Endometrium (tissue), 2 donors: ENCODE data around the gene SRRM5.
A peak's percentile ranks its signal among the peaks of the same experiment; 100 is the strongest.
"Not testable (repeated sequence)": the region's sequence is repeated elsewhere in the genome, so short reads cannot be mapped to it uniquely, and the experiment has no call there.

ENCODE experiments used
- FAIRE-seq: peaks from 2 replicates; lab custom pipeline; 2012; peaks lifted over from hg19 to GRCh38; lab: Jason Lieb, UNC
- donor health status: control.
- donor health status: control.

The SRRM5 gene

DNA sequence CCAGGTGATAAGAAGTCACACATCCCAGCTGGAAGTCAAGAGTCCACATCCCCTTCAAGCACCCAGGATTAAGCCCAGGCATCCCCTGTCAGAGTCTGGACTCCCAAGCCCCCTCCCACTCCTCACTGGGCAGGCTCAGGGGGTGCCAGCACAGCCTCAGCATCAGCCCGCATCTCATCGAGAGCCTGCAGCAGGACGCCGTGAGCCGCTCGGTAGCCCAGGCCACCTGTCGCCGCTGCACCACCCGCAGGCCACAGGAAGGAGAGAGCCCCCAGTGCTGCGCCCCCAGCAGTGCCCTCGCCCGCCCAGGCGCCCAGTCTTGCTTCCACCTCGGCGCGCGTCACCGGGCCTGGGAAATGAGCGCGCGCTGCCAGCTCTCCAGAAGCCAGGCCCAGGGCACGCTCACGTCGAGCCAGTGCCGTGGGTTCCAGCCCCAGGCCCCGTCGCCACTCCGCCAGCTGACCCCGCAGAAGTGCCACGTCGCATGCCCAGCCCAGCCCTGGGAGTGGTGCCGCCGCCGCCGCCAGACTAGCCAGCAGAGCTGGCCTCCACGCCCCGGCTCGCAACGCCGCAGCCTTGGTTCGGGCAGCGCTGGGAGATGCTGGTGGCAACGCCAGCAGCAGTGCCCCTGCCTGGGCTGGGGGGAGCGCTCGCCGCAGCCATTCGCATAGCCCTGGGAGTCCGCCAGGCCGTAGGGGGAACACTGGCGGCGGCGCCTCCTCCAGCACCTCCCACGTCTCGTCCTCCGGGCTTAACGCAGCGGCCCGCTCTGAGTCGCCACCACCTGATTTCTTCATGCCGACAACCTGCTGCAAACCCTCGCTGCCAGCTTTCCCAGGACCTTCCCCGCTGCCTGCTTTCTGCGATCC is 19.8 kb upstream of the SRRM5 start:
- no peak for FAIRE-seq

GRCh38 chr19:43592800-43593350 is 19.0 kb upstream of the SRRM5 start:
- FAIRE-seq = no peak

- no peak for FAIRE-seq
Observed at GRCh38 chr19:43594081-43594697, 17.7 kb upstream of the SRRM5 start.

DNA sequence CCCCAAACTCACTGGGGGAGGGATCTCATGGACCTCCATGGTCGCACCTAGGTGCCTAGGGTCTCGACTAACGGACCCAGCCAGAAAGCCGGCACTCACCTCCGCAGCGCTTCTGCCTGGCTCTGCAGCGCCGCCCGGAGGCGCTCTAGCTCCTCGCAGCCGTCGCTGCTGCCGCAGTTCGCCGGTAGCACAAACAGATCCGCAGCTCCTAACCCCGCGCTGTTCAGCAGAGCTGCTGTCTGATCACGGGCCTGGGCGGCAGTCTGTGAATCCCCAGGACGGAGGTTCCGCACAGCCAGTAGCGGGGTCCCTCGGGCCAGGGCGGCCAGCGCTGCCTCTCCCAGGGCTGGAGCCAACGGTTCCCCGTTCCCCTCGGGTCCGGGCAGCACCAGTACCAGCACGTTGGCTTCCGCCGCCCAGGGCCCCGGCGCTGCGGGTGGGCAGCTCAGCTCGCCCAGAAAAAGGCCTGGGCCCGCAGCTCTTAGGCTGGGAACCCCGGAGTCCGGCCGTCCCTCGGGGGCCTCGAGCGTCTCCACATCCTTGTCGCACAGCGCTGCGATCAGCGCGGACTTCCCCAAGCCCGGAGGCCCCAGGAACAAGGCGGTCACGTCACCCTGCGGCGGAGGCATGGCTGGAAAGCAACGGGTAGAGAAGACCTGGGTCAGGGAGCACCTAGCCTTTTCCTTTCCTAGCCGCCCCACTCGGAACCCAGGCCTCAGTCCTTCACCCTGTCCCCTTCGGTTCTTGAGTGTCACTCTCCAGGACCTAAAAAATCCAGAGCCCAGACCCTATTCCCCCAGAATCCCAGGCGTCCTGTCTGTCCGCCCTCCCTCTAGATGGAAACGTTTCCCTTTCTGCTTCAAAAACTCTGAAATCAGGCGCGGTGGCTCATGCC is 16.9 kb upstream of the SRRM5 start:
- FAIRE-seq = no peak

- FAIRE-seq = no peak
Observed at GRCh38 chr19:43595605-43595998, 16.3 kb upstream of the SRRM5 start.

- peak; percentile 97 for FAIRE-seq
Observed at GRCh38 chr19:43595999-43596841, 15.7 kb upstream of the SRRM5 start, which contains the start of the genes IRGQ and ZNF576. IRGQ (minus strand) TSS chr19:43596134; CDS start chr19:43595338, 796 bp downstream. ZNF576 (plus strand) TSS chr19:43596595; CDS start chr19:43597109, 514 bp downstream.

- FAIRE-seq = no peak
Observed at GRCh38 chr19:43596842-43597461, 14.9 kb upstream of the SRRM5 start.

- no peak for FAIRE-seq
Observed at GRCh38 chr19:43597876-43598275, 14.0 kb upstream of the SRRM5 start.

DNA sequence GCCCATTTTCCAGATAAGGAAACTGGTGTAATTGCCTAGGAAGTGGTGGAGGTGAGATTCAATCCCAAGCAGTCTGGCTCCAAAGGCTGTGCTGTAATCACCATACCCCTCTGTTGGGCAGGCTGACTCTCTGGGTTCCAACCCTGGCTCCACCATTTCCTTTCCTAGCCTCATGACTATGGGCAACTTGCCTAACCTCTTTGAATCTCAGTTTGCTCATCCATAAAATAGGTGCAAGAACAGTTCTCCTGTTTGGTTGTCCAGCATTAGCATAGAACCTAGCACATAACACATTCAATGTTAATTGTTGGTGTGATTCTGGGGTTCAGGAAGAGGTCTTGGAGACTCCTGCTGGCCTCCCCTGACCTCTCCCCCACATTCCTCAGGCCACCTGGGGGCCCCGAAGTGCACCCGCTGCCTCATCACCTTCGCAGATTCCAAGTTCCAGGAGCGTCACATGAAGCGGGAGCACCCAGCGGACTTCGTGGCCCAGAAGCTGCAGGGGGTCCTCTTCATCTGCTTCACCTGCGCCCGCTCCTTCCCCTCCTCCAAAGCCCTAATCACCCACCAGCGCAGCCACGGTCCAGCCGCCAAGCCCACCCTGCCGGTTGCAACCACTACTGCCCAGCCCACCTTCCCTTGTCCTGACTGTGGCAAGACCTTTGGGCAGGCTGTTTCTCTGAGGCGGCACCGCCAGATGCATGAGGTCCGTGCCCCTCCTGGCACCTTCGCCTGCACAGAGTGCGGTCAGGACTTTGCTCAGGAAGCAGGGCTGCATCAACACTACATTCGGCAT is 13.2 kb upstream of the SRRM5 start:
- FAIRE-seq = no peak

DNA sequence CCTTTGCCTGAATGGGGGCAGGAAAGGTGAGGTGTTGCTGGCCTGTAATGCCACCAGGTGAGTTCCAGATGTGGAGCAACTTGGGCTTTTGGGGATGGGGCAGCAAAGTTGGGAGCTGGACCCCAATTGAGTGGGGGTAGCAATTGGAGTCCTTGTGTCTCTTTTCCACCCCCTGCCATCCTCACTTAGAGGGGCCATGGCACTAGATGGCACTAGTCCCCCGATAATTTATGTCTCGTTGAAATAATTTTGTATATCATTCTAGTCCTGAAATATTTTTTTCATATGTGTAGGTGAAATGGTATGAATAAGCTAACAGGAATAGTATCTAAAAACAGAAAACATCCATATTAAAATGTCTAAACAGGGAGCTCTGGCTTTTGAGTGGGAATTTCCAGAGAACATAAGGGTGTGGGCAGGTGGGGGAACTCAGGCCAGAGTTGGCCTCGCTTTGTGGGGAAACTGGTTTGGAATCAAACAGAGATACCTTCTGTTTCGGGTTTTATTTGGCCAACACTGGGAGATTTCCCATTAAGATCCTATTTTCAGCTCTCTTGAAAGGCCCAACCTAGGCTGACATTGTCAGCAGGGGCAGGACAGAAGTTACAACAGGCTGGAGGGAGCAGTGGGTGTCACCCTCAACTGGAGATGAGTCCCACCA is 12.1 kb upstream of the SRRM5 start:
- no peak for FAIRE-seq

- FAIRE-seq = not testable (repeated sequence)
Observed at GRCh38 chr19:43600326-43600725, 11.6 kb upstream of the SRRM5 start.

DNA sequence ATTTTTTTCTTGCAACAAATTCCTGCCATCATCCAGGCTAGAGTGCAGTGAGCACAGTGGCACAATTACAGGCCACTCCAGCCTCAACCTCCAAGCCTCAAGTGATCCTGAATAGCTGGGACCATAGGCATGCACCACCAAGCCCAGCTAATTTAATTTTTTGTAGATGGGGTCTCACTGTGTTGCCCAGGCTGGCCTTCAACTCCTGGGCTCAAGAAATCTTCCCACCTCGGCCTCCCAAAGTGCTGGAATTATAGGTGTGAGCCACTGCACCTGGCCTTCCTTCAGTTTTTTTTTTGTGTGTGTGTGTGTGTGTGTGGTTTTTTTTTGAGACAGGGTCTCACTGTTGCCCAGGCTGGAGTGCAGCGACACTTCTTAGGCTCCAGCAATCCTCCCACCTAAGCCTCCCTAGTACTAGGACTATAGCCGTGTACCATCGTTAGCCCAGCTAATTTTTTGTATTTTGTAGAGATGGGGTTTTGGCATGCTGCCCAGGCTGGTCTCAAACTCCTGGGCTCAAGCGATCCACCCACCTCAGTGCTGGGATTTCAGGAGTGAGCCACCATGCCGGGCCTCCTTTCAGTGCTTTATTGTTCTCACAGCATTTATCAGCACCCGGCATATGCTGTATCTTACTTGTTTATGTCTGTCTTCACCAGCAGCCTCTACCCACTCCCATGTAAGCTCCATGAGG is 5.9 kb upstream of the SRRM5 start:
- FAIRE-seq = no peak

DNA sequence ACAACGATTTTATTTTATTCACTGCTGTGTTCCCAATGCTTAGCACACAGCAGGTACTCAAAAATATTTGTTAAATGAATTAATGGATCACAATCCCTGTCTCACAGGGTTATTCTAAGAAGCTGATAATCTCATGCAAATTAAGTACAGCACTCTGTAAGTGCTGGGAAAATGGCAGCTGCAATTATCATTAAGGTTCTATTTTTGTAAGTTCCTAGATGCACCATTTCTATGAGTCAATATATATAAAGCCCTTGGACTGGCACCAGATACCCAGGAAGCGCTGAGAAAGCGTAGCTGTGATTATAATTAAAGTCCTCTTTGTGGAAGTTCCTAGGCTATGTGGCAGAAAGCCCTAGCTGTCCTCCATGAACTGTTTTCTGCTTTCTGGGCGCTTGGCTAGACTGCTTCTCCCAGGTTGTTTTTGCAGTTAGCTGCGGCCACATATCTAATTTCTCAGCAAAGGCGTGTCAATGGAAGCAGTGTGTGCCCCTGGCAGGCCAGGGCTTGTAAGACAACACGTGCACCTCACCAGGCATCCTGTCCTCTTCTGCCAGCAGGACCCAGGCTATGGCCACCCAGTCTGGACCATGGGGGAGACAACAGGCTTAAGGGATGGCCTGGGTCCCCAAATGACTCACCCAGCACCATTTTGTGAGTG is 5.2 kb upstream of the SRRM5 start:
- no peak for FAIRE-seq

DNA sequence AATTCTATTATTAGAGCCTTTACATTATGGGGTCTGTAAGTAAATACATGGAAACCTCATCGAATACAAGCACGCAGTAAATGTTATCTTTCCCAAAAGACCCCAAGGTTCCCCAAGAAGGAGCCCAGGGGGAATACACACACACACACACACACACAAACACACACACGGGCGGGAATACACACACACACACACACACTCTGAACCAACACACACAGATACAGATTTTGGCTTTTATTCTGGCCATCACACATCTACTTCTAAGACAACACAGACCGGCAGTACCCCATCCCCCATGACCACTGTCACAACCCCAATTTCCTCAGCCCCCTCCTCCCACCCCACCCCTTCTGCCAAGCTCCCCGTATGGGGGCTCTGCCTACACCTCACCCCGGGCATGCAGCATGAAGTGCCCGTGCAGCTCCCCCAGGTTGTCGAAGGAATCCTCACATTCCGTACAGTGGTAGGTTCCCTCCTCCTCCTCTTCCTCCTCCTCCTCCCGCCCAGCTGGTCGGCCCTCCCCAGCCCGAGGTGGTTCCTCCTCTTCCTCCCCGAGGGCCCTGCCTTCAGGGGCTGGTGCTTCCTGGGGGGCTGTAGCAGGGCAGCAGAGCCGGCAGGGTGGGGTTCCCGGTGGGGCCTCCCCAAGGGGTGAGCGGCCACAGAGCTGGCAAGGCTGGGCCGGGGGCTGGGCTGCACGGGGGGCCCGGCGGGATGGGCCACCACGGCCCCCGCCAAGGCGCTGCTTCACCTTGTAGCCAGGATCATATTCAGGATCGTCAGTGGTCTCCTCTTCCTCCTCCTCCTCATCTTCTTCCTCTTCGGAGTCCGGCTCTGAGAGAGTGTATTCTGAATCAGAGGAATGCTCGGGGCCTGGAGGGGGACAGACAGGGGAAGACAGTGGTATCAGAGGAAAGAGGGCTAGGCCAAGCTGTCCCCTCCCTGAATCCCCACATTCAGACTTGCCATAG is 4.4 kb upstream of the SRRM5 start:
- no peak for FAIRE-seq

DNA sequence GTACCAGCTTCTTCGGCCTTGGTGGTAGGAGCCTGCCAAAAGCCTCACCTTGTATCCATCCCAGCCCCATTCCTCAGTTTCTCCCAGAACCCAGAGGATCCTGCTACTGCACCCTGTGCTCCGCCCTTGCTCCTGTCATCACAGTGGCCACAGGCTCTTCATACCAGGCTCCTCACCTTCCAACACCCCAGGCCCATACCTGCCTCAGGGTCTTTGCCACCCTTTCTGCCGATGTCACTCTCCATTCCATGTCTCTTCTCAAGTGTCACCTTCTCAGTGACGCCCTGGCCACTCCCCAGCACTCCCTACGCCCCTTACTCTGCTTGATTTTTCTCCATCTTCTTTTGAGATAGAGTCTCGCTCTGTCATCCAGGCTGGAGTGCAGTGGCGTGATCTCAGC is 2.0 kb upstream of the SRRM5 start:
- FAIRE-seq = no peak

DNA sequence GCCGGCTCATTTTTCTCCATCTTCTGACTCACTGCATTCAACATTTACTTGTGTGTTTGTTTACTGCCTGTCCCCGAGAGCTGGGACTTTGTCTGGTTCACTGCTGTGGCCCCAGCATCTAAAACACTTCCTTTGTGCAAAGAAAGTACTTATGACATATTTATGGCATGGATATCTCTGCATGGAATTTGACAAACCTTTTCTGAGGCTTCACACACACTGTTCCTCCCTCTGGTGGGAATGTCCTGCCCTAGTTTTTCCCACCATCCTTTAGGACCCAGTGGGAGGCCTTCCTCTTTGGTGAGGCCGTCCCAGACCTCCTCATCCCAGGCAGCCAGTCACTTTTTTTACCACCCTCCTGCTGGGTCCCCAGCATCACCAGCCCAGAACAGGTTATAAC is 1.4 kb upstream of the SRRM5 start:
- FAIRE-seq = no peak

- FAIRE-seq = no peak
Observed at GRCh38 chr19:43612374-43612773, 486 bp downstream of the SRRM5 start.
